ENCODE data around the gene S1PR4. TPM values are rescaled to one million over a fixed set of nuclear protein-coding genes. Genes with fewer than 3 reads are reported as not detected.
"Not testable (repeated sequence)": the region's sequence is repeated elsewhere in the genome, so short reads cannot be mapped to it uniquely, and the experiment has no call there.

The S1PR4 gene
- total RNA-seq, 1 donor from 2014 or later = 236 TPM

- intact Hi-C loops (cut with micrococcal nuclease) = no loop called here
Observed at GRCh38 chr19:3151563-3152418, 26.8 kb upstream of the S1PR4 start.

- intact Hi-C loops (cut with micrococcal nuclease) = no loop called here
Observed at GRCh38 chr19:3152419-3152780, 26.2 kb upstream of the S1PR4 start.

DNA sequence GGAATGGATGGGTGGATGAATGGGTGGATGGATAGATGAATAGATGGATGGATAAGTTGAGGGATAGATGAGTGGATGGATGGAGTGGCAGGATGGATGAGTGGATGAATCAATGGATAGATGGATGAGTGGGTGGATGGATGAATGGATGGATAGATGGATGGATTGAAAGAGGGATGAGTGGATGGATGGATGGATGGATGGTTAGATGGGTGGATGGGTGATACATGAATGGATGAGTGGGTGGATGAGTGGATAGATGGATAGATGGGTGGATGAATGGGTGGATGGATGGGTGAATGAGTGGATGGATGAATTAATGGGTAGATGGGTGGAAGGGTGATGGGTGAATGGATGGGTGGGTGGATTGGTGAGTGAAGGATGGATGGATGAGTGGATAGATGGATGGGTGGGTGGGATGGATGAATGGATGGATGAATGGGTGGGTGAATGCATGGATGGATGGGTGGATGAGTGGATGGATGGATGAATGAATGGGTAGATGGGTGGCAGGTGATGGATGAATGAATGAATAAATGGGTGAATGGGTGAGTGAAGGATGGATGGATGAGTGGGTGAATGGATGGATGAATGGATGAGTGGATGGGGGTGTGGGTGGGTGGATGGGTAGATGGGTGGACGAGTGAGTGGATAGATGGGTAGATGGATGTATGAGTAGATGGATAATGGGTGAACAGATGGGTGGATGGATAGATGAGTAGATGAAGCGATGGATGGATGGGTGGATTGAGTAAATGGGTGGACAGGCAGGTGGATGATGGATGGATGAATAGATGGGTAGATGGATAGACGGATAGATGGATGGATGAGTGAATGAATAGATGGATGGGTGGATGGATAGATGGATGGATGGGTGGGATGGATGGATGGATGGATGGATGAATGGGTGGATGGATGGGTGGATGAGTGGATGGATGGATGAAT lies 25.0 kb upstream of the S1PR4 start:
- intact Hi-C loops (cut with micrococcal nuclease) = loop anchor here (2.0 kb wide), 1 partner anchor 25 kb away; the partner anchor contains the start of gene S1PR4

DNA sequence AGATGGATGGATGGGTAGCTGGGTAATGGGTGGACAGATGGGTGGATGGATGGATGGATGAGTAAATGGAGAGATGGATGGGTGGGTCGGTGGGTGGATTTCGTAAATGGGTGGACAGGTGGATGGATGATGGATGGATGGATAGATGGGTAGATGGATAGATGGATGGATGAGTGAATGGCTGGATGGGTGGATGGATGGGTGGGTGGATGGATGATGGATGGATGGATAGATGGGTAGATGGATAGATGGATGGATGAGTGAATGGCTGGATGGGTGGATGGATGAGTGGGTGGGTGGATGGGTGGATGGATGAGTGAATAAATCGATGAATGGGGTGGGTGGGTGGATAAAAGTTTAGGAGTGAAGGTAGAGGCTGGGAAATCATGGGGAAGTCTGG lies 24.1 kb upstream of the S1PR4 start:
- intact Hi-C loops (cut with micrococcal nuclease) = loop anchor here (2.0 kb wide), 1 partner anchor 24 kb away; the partner anchor contains the start of gene S1PR4

- intact Hi-C loops (cut with micrococcal nuclease) = loop anchor here (2.0 kb wide), 1 partner anchor 24 kb away; the partner anchor contains the start of gene S1PR4
Observed at GRCh38 chr19:3154957-3155736, 23.4 kb upstream of the S1PR4 start.

- intact Hi-C loops (cut with micrococcal nuclease) = no loop called here
Observed at GRCh38 chr19:3157096-3157845, 21.3 kb upstream of the S1PR4 start.

GRCh38 chr19:3159565-3159964 lies 19.0 kb upstream of the S1PR4 start:
- intact Hi-C loops (cut with micrococcal nuclease) = no loop called here

GRCh38 chr19:3160219-3160618 lies 18.4 kb upstream of the S1PR4 start:
- intact Hi-C loops (cut with micrococcal nuclease) = loop anchor here (5.0 kb wide), 1 partner anchor 33 kb away; no protein-coding TSS in a partner anchor

GRCh38 chr19:3161453-3161852 lies 17.1 kb upstream of the S1PR4 start:
- intact Hi-C loops (cut with micrococcal nuclease) = loop anchor here (5.0 kb wide), 1 partner anchor 34 kb away; no protein-coding TSS in a partner anchor

GRCh38 chr19:3162418-3163229 lies 15.9 kb upstream of the S1PR4 start:
- intact Hi-C loops (cut with micrococcal nuclease) = loop anchor here (1.0 to 5.0 kb wide), 3 partner anchors 35 to 86 kb away; no protein-coding TSS in a partner anchor

GRCh38 chr19:3163230-3163886 lies 15.2 kb upstream of the S1PR4 start:
- intact Hi-C loops (cut with micrococcal nuclease) = loop anchor here (1.0 to 5.0 kb wide), 3 partner anchors 36 to 87 kb away; no protein-coding TSS in a partner anchor

DNA sequence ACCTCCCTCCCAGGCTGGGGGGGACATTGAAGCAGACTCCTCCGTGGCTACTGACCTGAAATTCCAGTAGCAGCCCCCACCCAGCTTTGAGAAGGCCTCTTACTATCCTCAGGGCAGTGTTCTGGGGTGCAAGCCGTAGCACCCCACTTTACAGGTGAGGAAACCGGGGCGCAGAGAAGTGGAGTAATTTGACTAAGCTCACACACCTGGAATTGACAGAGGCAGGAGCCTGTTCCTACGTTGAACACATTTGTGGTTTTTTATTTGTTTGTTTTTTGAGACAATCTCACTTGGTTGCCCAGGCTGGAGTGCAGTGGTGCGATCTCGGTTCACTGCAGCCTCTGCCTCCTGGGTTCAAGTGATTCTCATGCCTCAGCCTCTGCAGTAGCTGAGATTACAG lies 14.6 kb upstream of the S1PR4 start:
- intact Hi-C loops (cut with micrococcal nuclease) = loop anchor here (1.0 to 5.0 kb wide), 3 partner anchors 37 to 88 kb away; no protein-coding TSS in a partner anchor

GRCh38 chr19:3167533-3168272 lies 10.9 kb upstream of the S1PR4 start:
- intact Hi-C loops (cut with micrococcal nuclease) = no loop called here

DNA sequence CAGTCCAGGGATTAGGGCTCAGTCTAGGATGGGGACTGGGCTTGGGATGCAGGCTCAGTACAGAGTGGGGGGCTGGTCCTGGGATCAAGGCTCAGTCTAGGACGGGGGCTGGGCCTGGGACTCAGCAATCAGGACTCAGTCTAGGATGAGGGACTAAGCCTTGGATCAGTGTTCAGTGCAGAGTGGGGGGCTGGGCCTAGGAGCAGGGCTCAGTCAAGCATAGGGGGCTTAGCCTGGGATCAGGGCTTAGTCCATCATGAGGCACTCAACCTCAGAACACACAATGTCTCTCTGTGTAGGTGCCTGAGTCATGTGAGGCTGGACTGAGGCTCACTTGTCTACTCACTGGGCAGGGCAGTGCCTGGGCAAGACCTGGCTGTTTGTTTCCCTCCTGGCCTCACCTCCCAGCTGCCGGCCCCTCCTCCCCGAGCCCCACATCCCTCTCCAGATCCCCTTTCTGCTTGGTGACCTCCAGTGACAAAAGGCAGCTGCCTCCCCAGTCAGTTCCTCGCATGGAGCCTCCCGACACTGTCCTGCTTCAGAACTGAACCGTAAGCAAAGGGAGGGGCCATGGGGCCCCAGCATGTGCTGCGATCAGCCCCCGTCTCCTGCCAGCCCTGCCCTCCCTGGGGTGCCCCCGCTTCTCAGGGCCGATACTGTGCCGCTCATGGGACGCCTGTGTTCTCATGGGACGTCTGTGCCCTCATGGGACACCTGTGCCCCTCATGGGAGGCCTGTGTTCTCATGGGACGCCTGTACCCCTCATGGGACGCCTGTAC lies 6.5 kb upstream of the S1PR4 start:
- intact Hi-C loops (cut with micrococcal nuclease) = no loop called here

DNA sequence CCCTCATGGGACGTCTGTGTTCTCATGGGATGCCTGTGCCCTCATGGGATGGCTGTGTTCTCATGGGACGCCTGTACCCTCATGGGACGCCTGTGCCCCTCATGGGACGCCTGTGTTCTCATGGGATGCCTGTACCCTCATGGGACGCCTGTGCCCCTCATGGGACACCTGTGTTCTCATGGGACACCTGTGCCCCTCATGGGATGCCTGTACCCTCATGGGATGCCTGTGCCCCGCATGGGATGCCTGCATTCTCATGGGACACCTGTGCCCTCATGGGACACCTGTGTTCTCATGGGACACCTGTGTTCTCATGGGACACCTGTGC lies 5.9 kb upstream of the S1PR4 start:
- intact Hi-C loops (cut with micrococcal nuclease) = not testable (repeated sequence)

- intact Hi-C loops (cut with micrococcal nuclease) = loop anchor here (5.0 kb wide), 1 partner anchor 39 kb away; the partner anchor contains the start of gene GNA15
Observed at GRCh38 chr19:3175781-3176714, 2.5 kb upstream of the S1PR4 start.

All from T-helper 2 cell treated with Interferon-gamma antibody and Interleukin-4, amounts not matched to agents 100 ng/mL and 5 ng/mL, for 36 hours (primary cell).